GM21529 (cell line): ENCODE measurements around the gene TP53AIP1.

ENCODE experiments used
- ATAC-seq: cut with Tn5 transposase; IDR thresholded peaks from one replicate; pipeline ENCODE4 v1.9.1; 2021; ENCODE audit not compliant: unreplicated experiment

Gene TP53AIP1

GRCh38 chr11:128907585-128907984 is 35.1 kb downstream of the TP53AIP1 start:
- no peak for ATAC-seq

- ATAC-seq, result no peak
Observed at GRCh38 chr11:128906185-128907050, 36.3 kb downstream of the TP53AIP1 start.

- peak; percentile 44 for ATAC-seq
Observed at GRCh38 chr11:128905345-128906184, 37.1 kb downstream of the TP53AIP1 start.

GRCh38 chr11:128904656-128905344 is 37.9 kb downstream of the TP53AIP1 start:
- peak; percentile 47 for ATAC-seq

- ATAC-seq, result no peak
Observed at GRCh38 chr11:128904303-128904655, 38.4 kb downstream of the TP53AIP1 start.

GRCh38 chr11:128903248-128904061 is 39.2 kb downstream of the TP53AIP1 start:
- ATAC-seq, result no peak

GRCh38 chr11:128902515-128903066 is 40.1 kb downstream of the TP53AIP1 start:
- no peak for ATAC-seq

GRCh38 chr11:128901653-128902514 is 40.8 kb downstream of the TP53AIP1 start:
- no peak for ATAC-seq

- ATAC-seq, result no peak
Observed at GRCh38 chr11:128900468-128900867, 42.2 kb downstream of the TP53AIP1 start.

GRCh38 chr11:128898580-128899344 is 43.9 kb downstream of the TP53AIP1 start:
- ATAC-seq, result no peak

- no peak for ATAC-seq
Observed at GRCh38 chr11:128897826-128898225, 44.8 kb downstream of the TP53AIP1 start.

GRCh38 chr11:128896356-128896755 is 46.3 kb downstream of the TP53AIP1 start:
- no peak for ATAC-seq

GRCh38 chr11:128895526-128895925 is 47.1 kb downstream of the TP53AIP1 start:
- no peak for ATAC-seq

GRCh38 chr11:128894685-128895084 is 48.0 kb downstream of the TP53AIP1 start:
- no peak for ATAC-seq

GRCh38 chr11:128894286-128894681 is 48.4 kb downstream of the TP53AIP1 start:
- no peak for ATAC-seq

GRCh38 chr11:128893578-128894285 is 48.9 kb downstream of the TP53AIP1 start:
- peak; percentile 82 for ATAC-seq

- ATAC-seq, result no peak
Observed at GRCh38 chr11:128892866-128893565, 49.7 kb downstream of the TP53AIP1 start.
